ENCODE results near the gene SAYSD1.

The SAYSD1 gene

GRCh38 chr6:39107034-39107433 lies 8.0 kb downstream of the SAYSD1 start:
- H3K4me3 ChIP-seq (ENCODE audit: low read length) = no peak overlapping the region
- H3K27me3 ChIP-seq (ENCODE audit: control insufficient read depth, low read length) = no peaks in the 10 kb centered on the region
- no peaks in the 10 kb centered on the region for H3K4me1 ChIP-seq (ENCODE audit: control insufficient read depth, low read length)
- no peak overlapping the region for H3K27ac ChIP-seq (ENCODE audit: low read depth, low read length)
- H3K36me3 ChIP-seq (ENCODE audit: control insufficient read depth, low read length) = peaks cover 22% of the 10 kb centered on the region
- TF ChIP-seq EZH2phosphoT487 (IDR thresholded peaks at IDR 0.05; ENCODE audit: borderline replicate concordance, low read length) (no peak), CTCF (IDR thresholded peaks at IDR 0.05; ENCODE audit: low read depth, low read length, poor library complexity, severe bottlenecking) (no peak)
- H3K9me2 ChIP-seq (replicated peaks; ENCODE audit: control insufficient read depth, low read length) = no peaks in the 10 kb centered on the region
- H3F3A ChIP-seq (ENCODE audit: control insufficient read depth, insufficient read depth) = no peaks in the 10 kb centered on the region
- H4K20me1 ChIP-seq (ENCODE audit: control insufficient read depth, insufficient read depth, low read depth, low read length) = no peaks in the 10 kb centered on the region
- H3K9me3 ChIP-seq (ENCODE audit: control insufficient read depth, insufficient read depth, low read length) = no peaks in the 10 kb centered on the region
- H3K79me2 ChIP-seq (ENCODE audit: control insufficient read depth, low read length) = no peaks in the 10 kb centered on the region
- H3K4me2 ChIP-seq (ENCODE audit: low read length) = no peak overlapping the region

GRCh38 chr6:39104528-39104927 lies 10.5 kb downstream of the SAYSD1 start:
- Histone ChIP-seq H4K20me1 (ENCODE audit: control insufficient read depth, insufficient read depth, low read depth, low read length) (no peaks in the 10 kb centered on the region), H3K27ac (ENCODE audit: low read depth, low read length) (no peak overlapping the region), H3K4me1 (ENCODE audit: control insufficient read depth, low read length) (no peaks in the 10 kb centered on the region), H3F3A (ENCODE audit: control insufficient read depth, insufficient read depth) (no peaks in the 10 kb centered on the region), H3K9me3 (ENCODE audit: control insufficient read depth, insufficient read depth, low read length) (no peaks in the 10 kb centered on the region), H3K27me3 (ENCODE audit: control insufficient read depth, low read length) (no peaks in the 10 kb centered on the region), H3K79me2 (ENCODE audit: control insufficient read depth, low read length) (no peaks in the 10 kb centered on the region), H3K9me2 (replicated peaks; ENCODE audit: control insufficient read depth, low read length) (no peaks in the 10 kb centered on the region), H3K4me2 (ENCODE audit: low read length) (no peak overlapping the region), H3K36me3 (ENCODE audit: control insufficient read depth, low read length) (peaks cover 12% of the 10 kb centered on the region), H3K4me3 (ENCODE audit: low read length) (no peak overlapping the region)
- TF ChIP-seq CTCF (IDR thresholded peaks at IDR 0.05; ENCODE audit: low read depth, low read length, poor library complexity, severe bottlenecking) (no peak), EZH2phosphoT487 (IDR thresholded peaks at IDR 0.05; ENCODE audit: borderline replicate concordance, low read length) (no peak)

- no peaks in the 10 kb centered on the region for H4K20me1 ChIP-seq (ENCODE audit: control insufficient read depth, insufficient read depth, low read depth, low read length)
- H3F3A ChIP-seq (ENCODE audit: control insufficient read depth, insufficient read depth) = no peaks in the 10 kb centered on the region
- H3K27ac ChIP-seq (ENCODE audit: low read depth, low read length) = no peak overlapping the region
- no peak overlapping the region for H3K4me2 ChIP-seq (ENCODE audit: low read length)
- H3K79me2 ChIP-seq (ENCODE audit: control insufficient read depth, low read length) = no peaks in the 10 kb centered on the region
- H3K4me1 ChIP-seq (ENCODE audit: control insufficient read depth, low read length) = no peaks in the 10 kb centered on the region
- H3K27me3 ChIP-seq (ENCODE audit: control insufficient read depth, low read length) = no peaks in the 10 kb centered on the region
- no peaks in the 10 kb centered on the region for H3K9me3 ChIP-seq (ENCODE audit: control insufficient read depth, insufficient read depth, low read length)
- H3K9me2 ChIP-seq (replicated peaks; ENCODE audit: control insufficient read depth, low read length) = no peaks in the 10 kb centered on the region
- no peak for TF ChIP-seq EZH2phosphoT487 (IDR thresholded peaks at IDR 0.05; ENCODE audit: borderline replicate concordance, low read length)
- no peak for TF ChIP-seq CTCF (IDR thresholded peaks at IDR 0.05; ENCODE audit: low read depth, low read length, poor library complexity, severe bottlenecking)
- no peak overlapping the region for H3K4me3 ChIP-seq (ENCODE audit: low read length)
- H3K36me3 ChIP-seq (ENCODE audit: control insufficient read depth, low read length) = peaks cover 5% of the 10 kb centered on the region; the same call in 1 of the 2 replicates
Measured at GRCh38 chr6:39102821-39103136, 12.2 kb downstream of the SAYSD1 start.
